ENCODE data around the gene INPP4A. TPM values are rescaled to one million over a fixed set of nuclear protein-coding genes. Genes with fewer than 3 reads are reported as not detected.

INPP4A gene
- total and polyA plus RNA-seq, 2 donors (not counting 3 experiments of a cell fraction or from before 2014, with no cell fraction given) = 14.9 to 28.8 TPM

DNA sequence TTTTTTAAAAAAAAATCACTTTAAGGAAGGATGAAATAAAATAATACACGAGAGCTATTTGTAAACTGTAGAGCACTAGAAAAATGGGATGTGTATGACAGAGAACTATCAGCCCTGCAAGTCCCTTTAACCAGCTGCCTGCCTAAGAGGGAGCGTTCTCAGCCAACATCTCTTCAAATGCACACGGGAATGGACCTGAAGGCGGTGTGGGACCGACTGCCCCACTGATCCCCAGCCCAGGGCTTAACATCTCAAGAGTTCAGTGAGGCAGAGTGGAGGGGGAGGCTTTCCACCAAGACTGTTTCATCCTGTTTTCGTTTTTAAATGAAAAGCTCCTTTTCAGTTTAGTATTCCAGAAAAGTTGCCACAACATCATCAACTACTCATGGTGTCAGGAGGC lies 2.2 kb downstream of the INPP4A start:
- no peak for FAIRE-seq
- Histone ChIP-seq H3K4me2 (ENCODE audit: insufficient read depth, low read length) (no peak overlapping the region), H3K9me3 (replicated peaks; ENCODE audit: control insufficient read depth, insufficient read depth, low read length) (no peaks in the 10 kb centered on the region), H3K27ac (ENCODE audit: insufficient read depth, low read depth, low read length) (no peak overlapping the region), H3K4me1 (ENCODE audit: control insufficient read depth, extremely low read depth, insufficient read depth, low read length) (peaks cover 16% of the 10 kb centered on the region), H3K27me3 (ENCODE audit: control insufficient read depth in 2 of 2, insufficient read depth in 2 of 2, low read length in 2 of 2) (no peaks in the 10 kb centered on the region), H3K9ac (replicated peaks; ENCODE audit: extremely low read depth, insufficient read depth, low read length) (no peak overlapping the region), H3K9me1 (replicated peaks; ENCODE audit: control insufficient read depth, extremely low read depth, insufficient read depth, low read length) (no peaks in the 10 kb centered on the region), H2AFZ (ENCODE audit: low read depth, low read length) (no peak overlapping the region), H3K36me3 (ENCODE audit: control insufficient read depth in 2 of 2, extremely low read depth in 1 of 2, insufficient read depth in 2 of 2, low read length in 2 of 2) (no peaks in the 10 kb centered on the region), H3K4me3 (replicated peaks in 1 of 3; ENCODE audit: insufficient read depth in 1 of 3, low read depth in 1 of 3, low read length in 3 of 3) (no peak overlapping the region), H4K20me1 (replicated peaks; ENCODE audit: control insufficient read depth, extremely low read depth, insufficient read depth, low read length) (no peaks in the 10 kb centered on the region), H3K79me2 (ENCODE audit: control insufficient read depth, insufficient read depth, low read length) (peaks cover 40% of the 10 kb centered on the region)
- BruUV-seq (replicated peaks) = no TSS peak
- intact Hi-C loops (cut with micrococcal nuclease) (no loop called here), dilution Hi-C loops (cut with MboI; ENCODE audit: extremely low pct_ligation_motif_present, low sequenced_read_pairs) (no loop called here)
- ChIA-PET POLR2A (interaction anchor here (0.6 kb wide), 1 partner anchor 125 kb away, joined by 3 read pairs; no protein-coding TSS in a partner anchor), CTCF (interaction anchor here (1.0 to 1.9 kb wide), 7 partner anchors 8 to 122 kb away, joined by 3 to 7 read pairs (median 4); no protein-coding TSS in a partner anchor)
- TF ChIP-seq, protein P1, sequence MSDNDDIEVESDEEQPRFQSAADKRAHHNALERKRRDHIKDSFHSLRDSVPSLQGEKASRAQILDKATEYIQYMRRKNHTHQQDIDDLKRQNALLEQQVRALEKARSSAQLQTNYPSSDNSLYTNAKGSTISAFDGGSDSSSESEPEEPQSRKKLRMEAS (IDR thresholded peaks at IDR 0.05; ENCODE audit: insufficient read depth, insufficient read length) = no peak
- TF ChIP-seq, protein P2, sequence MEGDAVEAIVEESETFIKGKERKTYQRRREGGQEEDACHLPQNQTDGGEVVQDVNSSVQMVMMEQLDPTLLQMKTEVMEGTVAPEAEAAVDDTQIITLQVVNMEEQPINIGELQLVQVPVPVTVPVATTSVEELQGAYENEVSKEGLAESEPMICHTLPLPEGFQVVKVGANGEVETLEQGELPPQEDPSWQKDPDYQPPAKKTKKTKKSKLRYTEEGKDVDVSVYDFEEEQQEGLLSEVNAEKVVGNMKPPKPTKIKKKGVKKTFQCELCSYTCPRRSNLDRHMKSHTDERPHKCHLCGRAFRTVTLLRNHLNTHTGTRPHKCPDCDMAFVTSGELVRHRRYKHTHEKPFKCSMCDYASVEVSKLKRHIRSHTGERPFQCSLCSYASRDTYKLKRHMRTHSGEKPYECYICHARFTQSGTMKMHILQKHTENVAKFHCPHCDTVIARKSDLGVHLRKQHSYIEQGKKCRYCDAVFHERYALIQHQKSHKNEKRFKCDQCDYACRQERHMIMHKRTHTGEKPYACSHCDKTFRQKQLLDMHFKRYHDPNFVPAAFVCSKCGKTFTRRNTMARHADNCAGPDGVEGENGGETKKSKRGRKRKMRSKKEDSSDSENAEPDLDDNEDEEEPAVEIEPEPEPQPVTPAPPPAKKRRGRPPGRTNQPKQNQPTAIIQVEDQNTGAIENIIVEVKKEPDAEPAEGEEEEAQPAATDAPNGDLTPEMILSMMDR (IDR thresholded peaks at IDR 0.05; ENCODE audit: extremely low read depth in 1 of 2, insufficient read depth in 1 of 2, low read depth in 1 of 2, low read length in 2 of 2) = no peak
- TF ChIP-seq GATA2 (IDR thresholded peaks at IDR 0.05; ENCODE audit: insufficient read depth, insufficient read length, low read depth, low read length) = no peak
- TF ChIP-seq FOS (IDR thresholded peaks at IDR 0.05; ENCODE audit: borderline replicate concordance, insufficient read depth, low read length) = no peak
- TF ChIP-seq MYC (IDR thresholded peaks at IDR 0.05; ENCODE audit: low read depth, low read length) = no peak
- no peak for DNase-seq (ENCODE audit: low read depth, low spot score)

Data from endothelial cell of umbilical vein (primary cell).